ENCODE measurements around the gene FAM241B.

Gene FAM241B

GRCh38 chr10:69629897-69630650 lies at the start of gene FAM241B:
Gene FAM241B, plus strand, starts transcription at chr10:69630247. Its CDS starts 1,497 bp downstream, at chr10:69631744.
- TF ChIP-seq, protein P1, sequence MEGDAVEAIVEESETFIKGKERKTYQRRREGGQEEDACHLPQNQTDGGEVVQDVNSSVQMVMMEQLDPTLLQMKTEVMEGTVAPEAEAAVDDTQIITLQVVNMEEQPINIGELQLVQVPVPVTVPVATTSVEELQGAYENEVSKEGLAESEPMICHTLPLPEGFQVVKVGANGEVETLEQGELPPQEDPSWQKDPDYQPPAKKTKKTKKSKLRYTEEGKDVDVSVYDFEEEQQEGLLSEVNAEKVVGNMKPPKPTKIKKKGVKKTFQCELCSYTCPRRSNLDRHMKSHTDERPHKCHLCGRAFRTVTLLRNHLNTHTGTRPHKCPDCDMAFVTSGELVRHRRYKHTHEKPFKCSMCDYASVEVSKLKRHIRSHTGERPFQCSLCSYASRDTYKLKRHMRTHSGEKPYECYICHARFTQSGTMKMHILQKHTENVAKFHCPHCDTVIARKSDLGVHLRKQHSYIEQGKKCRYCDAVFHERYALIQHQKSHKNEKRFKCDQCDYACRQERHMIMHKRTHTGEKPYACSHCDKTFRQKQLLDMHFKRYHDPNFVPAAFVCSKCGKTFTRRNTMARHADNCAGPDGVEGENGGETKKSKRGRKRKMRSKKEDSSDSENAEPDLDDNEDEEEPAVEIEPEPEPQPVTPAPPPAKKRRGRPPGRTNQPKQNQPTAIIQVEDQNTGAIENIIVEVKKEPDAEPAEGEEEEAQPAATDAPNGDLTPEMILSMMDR (IDR thresholded peaks at IDR 0.05; ENCODE audit: low read depth, low read length, missing control alignments) = peak; percentile 77
- peak within 1 kb of the TSS; percentile 42 for H3K4me3 ChIP-seq (ENCODE audit: low read depth, low read length)
- DNase-seq (ENCODE audit: low read depth) = no peak
- in situ Hi-C loops (cut with HindIII; ENCODE audit: low sequenced_read_pairs) = no loop called here

DNA sequence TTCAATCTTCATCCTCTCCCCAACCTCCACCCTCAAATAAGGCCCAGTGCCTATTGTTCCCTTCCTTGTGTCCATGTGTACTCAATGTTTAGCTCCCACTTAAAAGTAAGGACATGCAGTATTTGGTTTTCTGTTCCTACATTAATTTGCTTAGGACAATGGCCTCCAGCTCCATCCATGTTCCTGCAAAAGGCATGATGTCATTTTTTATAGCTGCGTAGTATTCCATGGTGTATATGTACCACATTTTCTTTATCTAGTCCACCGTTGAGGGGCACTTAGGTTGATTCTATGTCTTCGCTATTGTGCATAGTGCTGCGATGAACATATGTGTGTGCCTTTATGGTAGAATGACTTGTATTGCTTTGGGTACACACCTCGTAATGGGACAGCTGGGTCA lies 49.6 kb upstream of the FAM241B start:
- TF ChIP-seq, protein P1 (IDR thresholded peaks at IDR 0.05; ENCODE audit: low read depth, low read length, missing control alignments) = no peak
- no peak for DNase-seq (ENCODE audit: low read depth)
- in situ Hi-C loops (cut with HindIII; ENCODE audit: low sequenced_read_pairs) = no loop called here
- H3K4me3 ChIP-seq (ENCODE audit: low read depth, low read length) = no peak overlapping the region

DNA sequence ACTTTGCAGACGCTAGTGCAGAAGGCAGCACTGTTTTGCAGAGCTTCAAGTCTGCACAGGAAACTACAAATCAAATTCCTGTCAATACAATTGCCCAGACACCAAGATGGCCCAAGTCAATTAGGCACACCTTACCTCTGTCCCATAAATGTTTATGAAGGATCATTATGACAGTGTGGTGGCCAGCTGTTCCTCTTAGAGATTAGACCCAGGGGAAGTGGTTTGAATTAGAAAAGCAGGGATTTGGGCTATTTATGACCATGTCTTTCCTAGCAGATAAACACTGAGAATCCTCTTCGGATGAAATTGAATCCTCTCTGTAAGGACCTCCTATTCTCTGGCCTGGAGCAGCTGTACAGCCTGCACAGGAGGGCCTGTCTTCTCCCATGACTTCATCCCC lies 46.9 kb upstream of the FAM241B start:
- TF ChIP-seq, protein P1 (IDR thresholded peaks at IDR 0.05; ENCODE audit: low read depth, low read length, missing control alignments) = no peak
- DNase-seq (ENCODE audit: low read depth) = no peak
- no peak overlapping the region for H3K4me3 ChIP-seq (ENCODE audit: low read depth, low read length)
- in situ Hi-C loops (cut with HindIII; ENCODE audit: low sequenced_read_pairs) = no loop called here

DNA sequence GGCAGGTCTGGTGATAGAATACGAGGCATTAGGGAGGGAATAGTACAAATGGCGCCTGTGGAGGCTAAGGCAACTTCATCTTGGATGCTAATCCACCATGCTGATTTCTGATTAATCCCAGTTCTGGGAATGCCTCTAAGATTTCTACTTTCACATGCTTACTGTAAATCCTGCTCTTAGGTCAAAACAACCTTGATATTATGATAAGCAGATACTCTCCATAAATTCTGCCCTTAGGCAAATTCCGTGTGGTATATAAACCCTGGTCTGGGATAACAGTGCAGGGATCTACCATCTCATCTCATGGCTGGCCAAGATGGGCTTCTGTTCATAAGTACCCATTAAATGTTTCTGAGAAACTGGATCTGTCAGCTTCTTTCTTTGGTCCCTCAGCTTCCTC lies 45.4 kb upstream of the FAM241B start:
- H3K4me3 ChIP-seq (ENCODE audit: low read depth, low read length) = no peak overlapping the region
- TF ChIP-seq, protein P1 (IDR thresholded peaks at IDR 0.05; ENCODE audit: low read depth, low read length, missing control alignments) = no peak
- in situ Hi-C loops (cut with HindIII; ENCODE audit: low sequenced_read_pairs) = no loop called here
- DNase-seq (ENCODE audit: low read depth) = no peak

- TF ChIP-seq, protein P1 (IDR thresholded peaks at IDR 0.05; ENCODE audit: low read depth, low read length, missing control alignments) = no peak
- no peak for DNase-seq (ENCODE audit: low read depth)
- H3K4me3 ChIP-seq (ENCODE audit: low read depth, low read length) = no peak overlapping the region
- in situ Hi-C loops (cut with HindIII; ENCODE audit: low sequenced_read_pairs) = no loop called here
These were observed 41.7 kb upstream of the FAM241B start for GRCh38 chr10:69588358-69588757.

DNA sequence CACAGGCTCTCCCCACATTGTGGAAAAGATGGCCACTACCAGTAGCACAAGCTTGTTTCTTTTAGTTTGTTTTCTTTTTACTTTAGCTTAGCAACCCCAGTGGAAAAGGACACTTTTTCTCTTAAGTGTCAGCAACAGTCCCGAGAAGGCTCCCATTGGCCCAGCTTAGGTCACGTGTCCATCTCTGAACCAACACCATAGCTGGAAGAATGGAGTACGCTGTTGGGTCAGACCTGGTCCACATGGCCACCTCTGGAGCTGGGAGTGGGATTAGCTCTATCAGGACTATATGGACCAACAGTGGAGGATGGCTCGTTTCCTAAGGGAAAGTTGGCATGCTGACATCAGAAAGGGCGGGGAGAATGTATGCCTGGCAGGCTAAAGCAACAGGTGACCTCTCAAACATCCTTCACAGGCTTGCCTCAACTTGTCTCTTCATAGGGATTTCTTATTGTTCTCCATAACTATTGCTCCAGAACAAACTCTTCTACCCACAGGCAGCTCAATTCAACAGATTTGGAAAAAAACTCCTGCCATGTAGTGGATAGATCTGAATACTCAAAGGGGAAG lies 29.2 kb upstream of the FAM241B start:
- DNase-seq (ENCODE audit: low read depth) = no peak
- no peak overlapping the region for H3K4me3 ChIP-seq (ENCODE audit: low read depth, low read length)
- TF ChIP-seq, protein P1 (IDR thresholded peaks at IDR 0.05; ENCODE audit: low read depth, low read length, missing control alignments) = no peak
- in situ Hi-C loops (cut with HindIII; ENCODE audit: low sequenced_read_pairs) = no loop called here

All from astrocyte of the cerebellum (primary cell).